Measurements from ENCODE around the gene ZNF865.

DNA sequence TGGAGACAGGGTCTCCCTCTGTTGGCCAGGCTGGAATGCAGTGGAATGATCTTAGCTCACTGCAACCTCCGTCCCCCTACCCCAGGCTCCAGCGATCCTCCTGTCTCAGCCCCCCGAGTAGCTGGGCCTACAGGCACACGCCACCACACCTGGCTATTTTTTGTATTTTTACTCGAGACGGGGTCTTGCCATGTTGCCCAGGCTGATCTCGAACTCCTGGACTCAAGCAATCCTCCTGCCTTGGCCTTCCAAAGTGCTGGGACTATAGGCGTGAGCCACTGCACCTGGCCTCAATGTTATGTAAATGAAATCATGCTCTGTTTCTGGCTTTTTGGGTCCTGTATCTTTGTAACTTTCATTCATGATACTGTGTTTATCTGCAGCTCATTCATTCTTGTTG, 16.7 kb upstream of the ZNF865 start:
- TF ChIP-seq, protein P1, sequence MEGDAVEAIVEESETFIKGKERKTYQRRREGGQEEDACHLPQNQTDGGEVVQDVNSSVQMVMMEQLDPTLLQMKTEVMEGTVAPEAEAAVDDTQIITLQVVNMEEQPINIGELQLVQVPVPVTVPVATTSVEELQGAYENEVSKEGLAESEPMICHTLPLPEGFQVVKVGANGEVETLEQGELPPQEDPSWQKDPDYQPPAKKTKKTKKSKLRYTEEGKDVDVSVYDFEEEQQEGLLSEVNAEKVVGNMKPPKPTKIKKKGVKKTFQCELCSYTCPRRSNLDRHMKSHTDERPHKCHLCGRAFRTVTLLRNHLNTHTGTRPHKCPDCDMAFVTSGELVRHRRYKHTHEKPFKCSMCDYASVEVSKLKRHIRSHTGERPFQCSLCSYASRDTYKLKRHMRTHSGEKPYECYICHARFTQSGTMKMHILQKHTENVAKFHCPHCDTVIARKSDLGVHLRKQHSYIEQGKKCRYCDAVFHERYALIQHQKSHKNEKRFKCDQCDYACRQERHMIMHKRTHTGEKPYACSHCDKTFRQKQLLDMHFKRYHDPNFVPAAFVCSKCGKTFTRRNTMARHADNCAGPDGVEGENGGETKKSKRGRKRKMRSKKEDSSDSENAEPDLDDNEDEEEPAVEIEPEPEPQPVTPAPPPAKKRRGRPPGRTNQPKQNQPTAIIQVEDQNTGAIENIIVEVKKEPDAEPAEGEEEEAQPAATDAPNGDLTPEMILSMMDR (IDR thresholded peaks at IDR 0.05) = no peak
- TF ChIP-seq POLR2A (IDR thresholded peaks at IDR 0.05) (no peak), POLR2AphosphoS5 (IDR thresholded peaks at IDR 0.05) (no peak)
